PC-3 (cell line): Measurements from ENCODE around the gene PTPRB. TPM values are rescaled to one million over a fixed set of nuclear protein-coding genes. Genes with fewer than 3 reads are reported as not detected.

Experiments used
- ATAC-seq: fragments of 200-7000 bp; cut with Tn5 transposase; 2 replicates; pipeline ENCODE4 v1.9.1; 2020; ENCODE audit warnings: mild to moderate bottlenecking, moderate library complexity
- BruUV-seq: library from RNA; stranded (reverse); fragments of 400-500 nt; replicated peaks from 2 replicates; lab custom pipeline; 2021; lab: Mats Ljungman, UMichigan
- CTCF ChIA-PET: fragments of 300-600 bp; sonication (Branson Sonifier 250); formaldehyde crosslinking; loops from one replicate; lab custom pipeline; 2022; ENCODE audit warnings: antibody characterized with exemption; lab: Charles Lee
- POLR2A ChIA-PET: fragments of 300-600 bp; sonication (Branson Sonifier 250); formaldehyde crosslinking; loops from one replicate; lab custom pipeline; 2022; ENCODE audit warnings: antibody characterized with exemption; ENCODE audit not compliant: unreplicated experiment; lab: Charles Lee
- DNase-seq: peaks from one replicate; pipeline ENCODE4 v3.0.0-alpha.2; 2015
- H2AFZ ChIP-seq: fragments of 300-600 bp; sonication (generic); 2 replicates; pipeline ENCODE4 v1.6.0; 2016; ENCODE audit warnings: antibody characterized with exemption, low read length
- H3F3A ChIP-seq: fragments of 300-600 bp; sonication (generic); one replicate; pipeline ENCODE4 v1.6.0; 2017; ENCODE audit warnings: antibody characterized with exemption, low read length, control low read depth, mild to moderate bottlenecking; ENCODE audit not compliant: unreplicated experiment
- H3K27ac ChIP-seq: fragments of 300-600 bp; sonication (generic); 2 replicates; pipeline ENCODE4 v1.5.1; 2016; ENCODE audit warnings: mild to moderate bottlenecking, low read length
- H3K27me3 ChIP-seq: fragments of 300-600 bp; sonication (generic); 2 replicates; pipeline ENCODE4 v1.6.1; 2016; ENCODE audit warnings: low read length, mixed read lengths
- H3K36me3 ChIP-seq: fragments of 300-600 bp; sonication (generic); 2 replicates; pipeline ENCODE4 v1.6.1; 2016; ENCODE audit warnings: low read depth, mixed run types, low read length, mixed read lengths
- H3K4me1 ChIP-seq: fragments of 300-600 bp; sonication (generic); 2 replicates; pipeline ENCODE4 v1.5.1; 2016; ENCODE audit warnings: low read length; ENCODE audit not compliant: insufficient read depth
- H3K4me2 ChIP-seq: fragments of 300-600 bp; sonication (generic); 2 replicates; pipeline ENCODE4 v1.6.0; 2016; ENCODE audit warnings: low read length
- H3K4me3 ChIP-seq: fragments of 300-600 bp; sonication (generic); 2 replicates; pipeline ENCODE4 v1.5.1; 2016; ENCODE audit warnings: mild to moderate bottlenecking, low read length, mixed read lengths
- H3K79me2 ChIP-seq: fragments of 300-600 bp; sonication (generic); 2 replicates; pipeline ENCODE4 v1.6.1; 2017; ENCODE audit warnings: low read length, mixed read lengths
- H3K9ac ChIP-seq: fragments of 300-600 bp; sonication (generic); 2 replicates; pipeline ENCODE4 v1.6.0; 2016; ENCODE audit warnings: mild to moderate bottlenecking, low read length
- H3K9me2 ChIP-seq: fragments of 300-600 bp; sonication (generic); replicated peaks from 2 replicates; pipeline ENCODE4 v1.6.1; 2016; ENCODE audit warnings: mixed run types, low read length, mixed read lengths
- H3K9me3 ChIP-seq: fragments of 300-600 bp; sonication (generic); 2 replicates; pipeline ENCODE4 v1.6.1; 2016; ENCODE audit warnings: low read length, mixed read lengths
- H4K20me1 ChIP-seq: fragments of 300-600 bp; sonication (generic); 2 replicates; pipeline ENCODE4 v1.6.1; 2016; ENCODE audit warnings: low read length, mixed read lengths
- EZH2 ChIP-seq: fragments of 300-600 bp; sonication (generic); IDR thresholded peaks from one replicate; pipeline ENCODE4 v1.6.1; 2017; ENCODE audit warnings: antibody characterized with exemption, mild to moderate bottlenecking, low read length; ENCODE audit not compliant: unreplicated experiment
- EZH2phosphoT487 ChIP-seq: fragments of 300-600 bp; sonication (generic); IDR thresholded peaks from 2 replicates; pipeline ENCODE4 v1.6.1; 2018; ENCODE audit warnings: mild to moderate bottlenecking, antibody characterized with exemption, low read length, borderline replicate concordance
- intact Hi-C: fragments of 100-400 bp; cut with micrococcal nuclease; formaldehyde crosslinking; loops from 2 replicates; pipeline ENCODE4 v1.9.0; 2023
- total RNA-seq: library from RNA; depleted of rRNA; stranded (reverse); fragments of >200 nt; gene quantifications from 2 replicates; pipeline ENCODE4 v1.2.3, GENCODE V29; 2014
- TF ChIP-seq, protein P1 (sequence below): fragments of 300-600 bp; sonication (generic); conservative IDR thresholded peaks from 2 replicates; pipeline ENCODE4 v1.5.1; 2017; ENCODE audit warnings: antibody characterized with exemption, low read depth, mild to moderate bottlenecking, low read length

The PTPRB gene
- total RNA-seq, 1 experiment from 2014 or later, result 0.66 TPM

DNA sequence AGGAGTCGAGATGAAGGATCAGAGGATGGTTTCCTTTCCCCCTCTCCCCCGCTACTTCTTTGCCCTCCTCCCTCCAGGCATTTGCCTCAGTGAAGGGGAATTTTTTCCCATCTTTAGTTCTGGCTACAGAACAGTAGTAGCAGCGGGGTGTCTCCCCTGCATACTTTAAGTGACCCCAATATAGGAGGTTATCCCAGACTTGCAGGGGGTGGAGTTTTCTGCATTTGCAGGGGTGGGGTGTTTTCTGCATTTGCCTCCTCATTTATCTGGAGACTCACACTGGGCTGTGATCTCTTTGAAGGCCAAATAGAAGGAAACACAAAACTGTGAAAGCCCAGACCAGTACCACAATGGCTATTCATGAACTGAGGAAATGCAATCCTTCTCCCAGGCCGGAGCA, 19.8 kb downstream of the PTPRB start:
- BruUV-seq, result no TSS peak
- Histone ChIP-seq H3K9me2 (no peaks in the 10 kb centered on the region), H3K9me3 (no peaks in the 10 kb centered on the region), H3K9ac (no peak overlapping the region), H3K4me1 (0 out of 2 replicates have a peak, but pooled peaks cover 3% of the 10 kb centered on the region), H3K36me3 (no peaks in the 10 kb centered on the region), H3K27ac (no peak overlapping the region), H2AFZ (no peak overlapping the region), H3K27me3 (no peaks in the 10 kb centered on the region), H4K20me1 (no peaks in the 10 kb centered on the region), H3K4me3 (no peak overlapping the region), H3K79me2 (no peaks in the 10 kb centered on the region), H3K4me2 (no peak overlapping the region), H3F3A (no peaks in the 10 kb centered on the region)
- TF ChIP-seq EZH2 (no peak), EZH2phosphoT487 (no peak)
- TF ChIP-seq, protein P1, sequence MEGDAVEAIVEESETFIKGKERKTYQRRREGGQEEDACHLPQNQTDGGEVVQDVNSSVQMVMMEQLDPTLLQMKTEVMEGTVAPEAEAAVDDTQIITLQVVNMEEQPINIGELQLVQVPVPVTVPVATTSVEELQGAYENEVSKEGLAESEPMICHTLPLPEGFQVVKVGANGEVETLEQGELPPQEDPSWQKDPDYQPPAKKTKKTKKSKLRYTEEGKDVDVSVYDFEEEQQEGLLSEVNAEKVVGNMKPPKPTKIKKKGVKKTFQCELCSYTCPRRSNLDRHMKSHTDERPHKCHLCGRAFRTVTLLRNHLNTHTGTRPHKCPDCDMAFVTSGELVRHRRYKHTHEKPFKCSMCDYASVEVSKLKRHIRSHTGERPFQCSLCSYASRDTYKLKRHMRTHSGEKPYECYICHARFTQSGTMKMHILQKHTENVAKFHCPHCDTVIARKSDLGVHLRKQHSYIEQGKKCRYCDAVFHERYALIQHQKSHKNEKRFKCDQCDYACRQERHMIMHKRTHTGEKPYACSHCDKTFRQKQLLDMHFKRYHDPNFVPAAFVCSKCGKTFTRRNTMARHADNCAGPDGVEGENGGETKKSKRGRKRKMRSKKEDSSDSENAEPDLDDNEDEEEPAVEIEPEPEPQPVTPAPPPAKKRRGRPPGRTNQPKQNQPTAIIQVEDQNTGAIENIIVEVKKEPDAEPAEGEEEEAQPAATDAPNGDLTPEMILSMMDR, result no peak
- DNase-seq (no peak), ATAC-seq (no peak)
- ChIA-PET POLR2A (no interaction called here), CTCF (no interaction called here)
- intact Hi-C loops, result no loop called here

DNA sequence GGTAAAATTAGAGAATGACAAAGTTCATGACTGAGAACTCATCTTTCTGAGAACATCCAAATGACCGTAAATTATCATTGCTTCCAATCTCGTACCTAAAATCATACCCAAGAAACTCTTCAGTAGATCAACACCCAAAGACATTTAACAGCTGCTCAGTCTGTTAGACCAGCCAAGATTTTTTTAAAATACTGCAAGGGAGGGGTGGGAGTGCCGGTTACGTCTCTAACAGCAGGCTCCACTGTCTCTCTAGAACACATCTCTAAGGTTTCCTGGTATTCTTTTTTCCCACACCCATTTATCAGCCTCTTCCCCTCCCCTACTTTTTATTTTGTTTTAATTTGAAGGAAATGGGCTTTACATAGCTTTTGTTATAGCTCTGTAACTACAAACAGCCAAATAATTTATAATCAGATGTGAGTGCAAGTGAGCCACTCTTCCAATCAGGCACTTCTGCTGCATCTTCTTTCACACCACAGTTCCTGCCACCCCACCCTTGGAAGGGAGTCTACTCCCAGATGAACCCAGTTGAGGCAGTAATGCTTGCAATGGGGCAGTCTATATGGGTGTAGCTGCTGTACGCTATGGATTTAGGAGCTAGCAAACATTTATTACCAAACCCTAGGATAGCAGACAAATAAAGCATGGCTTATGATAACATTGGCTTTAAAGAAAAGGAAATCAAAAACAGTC, 21.9 kb downstream of the PTPRB start:
- DNase-seq (no peak), ATAC-seq (no peak)
- intact Hi-C loops, result no loop called here
- TF ChIP-seq EZH2, result no peak
- TF ChIP-seq, protein P1, result no peak
- TF ChIP-seq EZH2phosphoT487, result no peak
- Histone ChIP-seq H3K36me3 (no peaks in the 10 kb centered on the region), H4K20me1 (no peaks in the 10 kb centered on the region), H3K79me2 (no peaks in the 10 kb centered on the region), H3K4me3 (no peak overlapping the region), H2AFZ (no peak overlapping the region), H3K9me2 (no peaks in the 10 kb centered on the region), H3K9me3 (no peaks in the 10 kb centered on the region), H3F3A (no peaks in the 10 kb centered on the region), H3K4me1 (0 out of 2 replicates have a peak, but pooled peaks cover 3% of the 10 kb centered on the region), H3K4me2 (no peak overlapping the region), H3K27me3 (no peaks in the 10 kb centered on the region), H3K9ac (no peak overlapping the region), H3K27ac (no peak overlapping the region)
- POLR2A ChIA-PET, result no interaction called here
- CTCF ChIA-PET, result no interaction called here
- no TSS peak for BruUV-seq
